Stomach (tissue), 4 donors: ENCODE measurements around the gene CNTN4.

Source experiments
- CTCF ChIP-seq, 7 experiments: fragments of 450-650 bp in 4 of 7; fragments of 200-600 bp in 3 of 7; sonication (generic) in 3 of 7; IDR thresholded peaks; one replicate each; pipeline ENCODE4 v1.5.1; 2016 to 2019; ENCODE audit warnings: antibody characterized with exemption in 7 of 7, control low read depth in 2 of 7, mild to moderate bottlenecking in 1 of 7
- EP300 ChIP-seq: sonication (generic); formaldehyde crosslinking; IDR thresholded peaks from one replicate; pipeline ENCODE4 v1.6.1; 2017; ENCODE audit warnings: antibody characterized with exemption
- POLR2A ChIP-seq, 4 donors: fragments of 450-650 bp; IDR thresholded peaks; one replicate each; pipeline ENCODE4 v1.6.1; 2016; ENCODE audit warnings: antibody characterized with exemption in 4 of 4, control low read depth in 2 of 4, mild to moderate bottlenecking in 1 of 4, moderate library complexity in 1 of 4
- POLR2AphosphoS5 ChIP-seq, 3 donors: sonication (generic); formaldehyde crosslinking; IDR thresholded peaks; one replicate each; pipeline ENCODE4 v1.6.1; 2016; ENCODE audit warnings: antibody characterized with exemption in 3 of 3

GRCh38 chr3:2317521-2317920 is 218.9 kb downstream of the CNTN4 start:
- no peak for TF ChIP-seq CTCF (IDR thresholded peaks at IDR 0.05)
- TF ChIP-seq EP300 = no peak
- no peak for TF ChIP-seq POLR2A (IDR thresholded peaks at IDR 0.05)
- TF ChIP-seq POLR2AphosphoS5 (IDR thresholded peaks at IDR 0.05) = no peak
